HCT116 (cell line): Measurements from ENCODE around the gene TYMS. TPM values are rescaled to one million over a fixed set of nuclear protein-coding genes. Genes with fewer than 3 reads are reported as not detected.

Source experiments
- ATAC-seq: fragments of 200-7000 bp; cut with Tn5 transposase; 2 replicates; pipeline ENCODE4 v1.9.1; 2020; ENCODE audit warnings: mild to moderate bottlenecking, moderate library complexity
- BruUV-seq: library from RNA; stranded (reverse); fragments of 400-500 nt; replicated peaks from 2 replicates; lab custom pipeline; 2021; lab: Mats Ljungman, UMichigan
- CTCF ChIA-PET: fragments of 300-600 bp; sonication (Branson Sonifier 250); formaldehyde crosslinking; loops from one replicate; lab custom pipeline; 2021; ENCODE audit warnings: antibody characterized with exemption; lab: Charles Lee
- POLR2A ChIA-PET: fragments of 300-600, 350-600 bp; sonication (Branson Sonifier 250); formaldehyde crosslinking; loops from one replicate; lab custom pipeline; 2021; ENCODE audit warnings: antibody characterized with exemption; lab: Charles Lee
- RAD21 ChIA-PET, 2 experiments: fragments of 300-600 bp; sonication (Branson Sonifier 250); formaldehyde crosslinking; loops; one replicate each; lab custom pipeline; 2023; ENCODE audit warnings: low total read pairs in 2 of 2; ENCODE audit not compliant: uncharacterized antibody in 2 of 2, unreplicated experiment in 2 of 2, low non-redundant PET in 1 of 2; lab: Charles Lee
- DNase-seq: peaks from one replicate; pipeline ENCODE4 v3.0.0-alpha.2; 2010; ENCODE audit warnings: low read depth, low spot score
- H2AFZ ChIP-seq: fragments of 200-600 bp; shearing (Covaris generic), sonication (generic); 2 replicates; pipeline ENCODE4 v1.6.1; 2017; ENCODE audit warnings: low read depth, mixed run types, mixed read lengths, antibody characterized with exemption, low read length; ENCODE audit not compliant: poor library complexity, severe bottlenecking
- H3K27ac ChIP-seq: 2 replicates; pipeline ENCODE4 v1.5.1; 2012; ENCODE audit warnings: low read depth, low read length
- H3K27me3 ChIP-seq: fragments of 200-600 bp; sonication (generic); 2 replicates; pipeline ENCODE4 v1.6.1; 2016; ENCODE audit warnings: mixed run types, low read length, mixed read lengths; ENCODE audit not compliant: insufficient read depth
- H3K36me3 ChIP-seq, 2 experiments: fragments of 200-500 bp in 1 of 2; fragments of 200-600 bp in 1 of 2; sonication (Bioruptor generic) in 1 of 2; sonication (generic) in 1 of 2; 2 replicates each; pipeline versions ENCODE4 v1.5.1 to v1.6.1; 2014 to 2016; ENCODE audit warnings: low read length in 2 of 2, inconsistent platforms in 1 of 2, mixed read lengths in 1 of 2, mixed run types in 1 of 2; ENCODE audit not compliant: insufficient read depth in 2 of 2, control insufficient read depth in 1 of 2
- H3K4me1 ChIP-seq, 2 experiments: fragments of 200-600 bp in 1 of 2; sonication (generic) in 1 of 2; 2 replicates each; pipeline versions ENCODE4 v1.5.1 to v1.6.1; 2012 to 2017; ENCODE audit warnings: low read length in 2 of 2, inconsistent platforms in 1 of 2, mild to moderate bottlenecking in 1 of 2, mixed read lengths in 1 of 2, mixed run types in 1 of 2, moderate library complexity in 1 of 2; ENCODE audit not compliant: insufficient read depth in 2 of 2, control insufficient read depth in 1 of 2
- H3K4me2 ChIP-seq: fragments of 200-600 bp; sonication (generic); 2 replicates; pipeline ENCODE4 v1.6.1; 2017; ENCODE audit warnings: mixed run types, low read length, mixed read lengths
- H3K4me3 ChIP-seq, 2 experiments: fragments of 200-600 bp in 1 of 2; sonication (generic) in 1 of 2; replicated peaks in 1 of 2; 2 replicates each; pipeline ENCODE4 v1.5.1; 2011 to 2016; ENCODE audit warnings: low read length in 2 of 2, control low read depth in 1 of 2, low read depth in 1 of 2, mild to moderate bottlenecking in 1 of 2, mixed read lengths in 1 of 2, mixed run types in 1 of 2
- H3K79me2 ChIP-seq: fragments of 200-600 bp; sonication (generic); 2 replicates; pipeline ENCODE4 v1.6.1; 2017; ENCODE audit warnings: mild to moderate bottlenecking, mixed run types, low read length, moderate library complexity, mixed read lengths; ENCODE audit not compliant: insufficient read depth
- H3K9ac ChIP-seq: fragments of 200-600 bp; sonication (generic); 2 replicates; pipeline ENCODE4 v1.6.1; 2016; ENCODE audit warnings: low read length, mixed read lengths
- H3K9me2 ChIP-seq: fragments of 200-600 bp; sonication (generic), shearing (Covaris generic); 2 replicates; pipeline ENCODE4 v1.6.1; 2017; ENCODE audit warnings: mixed run types, mild to moderate bottlenecking, moderate library complexity; ENCODE audit not compliant: insufficient read depth
- H3K9me3 ChIP-seq, 2 experiments: fragments of 200-500 bp in 1 of 2; fragments of 200-600 bp in 1 of 2; sonication (Bioruptor generic) in 1 of 2; sonication (generic) in 1 of 2; 2 replicates each; pipeline ENCODE4 v1.6.1; 2014 to 2017; ENCODE audit warnings: low read length in 2 of 2, mixed read lengths in 2 of 2, inconsistent platforms in 1 of 2, low read depth in 1 of 2, mild to moderate bottlenecking in 1 of 2, mixed run types in 1 of 2, moderate library complexity in 1 of 2; ENCODE audit not compliant: control insufficient read depth in 1 of 2, insufficient read depth in 1 of 2
- H4K20me1 ChIP-seq: fragments of 200-600 bp; sonication (generic), shearing (Covaris generic); 2 replicates; pipeline ENCODE4 v1.6.1; 2017; ENCODE audit warnings: mixed run types, mild to moderate bottlenecking, moderate library complexity; ENCODE audit not compliant: insufficient read depth
- ATF3 ChIP-seq: IDR thresholded peaks from 2 replicates; pipeline ENCODE4 v1.6.1; 2012
- CBX3 ChIP-seq: IDR thresholded peaks from 2 replicates; pipeline ENCODE4 v1.6.1; 2012; ENCODE audit warnings: low read depth
- CTCF ChIP-seq, 3 experiments: fragments of 200-600 bp in 1 of 3; sonication (generic) in 1 of 3; IDR thresholded peaks in 2 of 3; conservative IDR thresholded peaks in 1 of 3; 2 replicates each; pipeline ENCODE4 v1.5.1; 2012 to 2017; ENCODE audit warnings: low read depth in 2 of 3, low read length in 2 of 3, antibody characterized with exemption in 1 of 3, borderline replicate concordance in 1 of 3, control low read depth in 1 of 3, mild to moderate bottlenecking in 1 of 3, mixed read lengths in 1 of 3, mixed run types in 1 of 3, moderate library complexity in 1 of 3; ENCODE audit not compliant: insufficient read depth in 1 of 3
- ELF1 ChIP-seq: IDR thresholded peaks from 2 replicates; pipeline ENCODE4 v1.6.1; 2012; ENCODE audit warnings: low read depth, borderline replicate concordance
- EZH2 ChIP-seq: fragments of 200-600 bp; sonication (generic); IDR thresholded peaks from 2 replicates; pipeline ENCODE4 v1.6.1; 2017; ENCODE audit warnings: antibody characterized with exemption, mixed run types
- MAX ChIP-seq: IDR thresholded peaks from 2 replicates; pipeline ENCODE4 v1.6.1; 2012
- POLR2AphosphoS5 ChIP-seq: IDR thresholded peaks from 2 replicates; pipeline ENCODE4 v1.6.1; 2011; ENCODE audit warnings: mild to moderate bottlenecking, low read depth, low read length, moderate library complexity
- RAD21 ChIP-seq: IDR thresholded peaks from 2 replicates; pipeline ENCODE4 v1.6.1; 2012; ENCODE audit warnings: low read depth, mild to moderate bottlenecking
- REST ChIP-seq: IDR thresholded peaks from 2 replicates; pipeline ENCODE4 v1.6.1; 2012; ENCODE audit warnings: low read depth
- SIN3A ChIP-seq: IDR thresholded peaks from 2 replicates; pipeline ENCODE4 v1.6.1; 2012; ENCODE audit warnings: low read depth
- SRF ChIP-seq: IDR thresholded peaks from 2 replicates; pipeline ENCODE4 v1.6.1; 2012; ENCODE audit warnings: low read depth
- YY1 ChIP-seq: IDR thresholded peaks from 2 replicates; pipeline ENCODE4 v1.6.1; 2011; ENCODE audit warnings: low read length, low read depth, moderate library complexity, mild to moderate bottlenecking; ENCODE audit not compliant: insufficient replicate concordance; ENCODE audit errors: extremely low read depth
- ZFX ChIP-seq: fragments of 450-650 bp; IDR thresholded peaks from 2 replicates; pipeline ENCODE4 v1.6.1; 2017
- intact Hi-C: fragments of 100-400 bp; cut with micrococcal nuclease; formaldehyde crosslinking; loops from 2 replicates; pipeline ENCODE4 v1.10.0; 2022
- total RNA-seq: library from RNA; stranded (reverse); gene quantifications from one replicate; pipeline ENCODE4 v1.2.1, GENCODE V29; 2021; ENCODE audit not compliant: unreplicated experiment

Gene TYMS
- total RNA-seq, 1 experiment from 2014 or later = 245 TPM

GRCh38 chr18:678482-679182 lies 21.2 kb downstream of the TYMS start:
- Histone ChIP-seq H3K9me2 (no peaks in the 10 kb centered on the region), H3K36me3 (peaks cover 25 to 33% of the 10 kb centered on the region in 2 experiments), H2AFZ (no peak overlapping the region), H3K79me2 (no peaks in the 10 kb centered on the region), H4K20me1 (no peaks in the 10 kb centered on the region), H3K27ac (no peak overlapping the region), H3K4me1 (no peaks in the 10 kb centered on the region), H3K9me3 (no peaks in the 10 kb centered on the region), H3K4me2 (no peak overlapping the region), H3K27me3 (no peaks in the 10 kb centered on the region), H3K4me3 (no peak overlapping the region), H3K9ac (no peak overlapping the region)
- DNase-seq (no peak), ATAC-seq (no peak)
- no TSS peak for BruUV-seq
- intact Hi-C loops = no loop called here
- POLR2A ChIA-PET = interaction anchor here (0.6 kb wide), 1 partner anchor 55 kb away, joined by 3 read pairs; no protein-coding TSS in a partner anchor
- RAD21 ChIA-PET = no interaction called here
- no peak for TF ChIP-seq SIN3A
- no peak for TF ChIP-seq YY1
- TF ChIP-seq ATF3 = no peak
- no peak for TF ChIP-seq RAD21
- no peak for TF ChIP-seq POLR2AphosphoS5
- no peak for TF ChIP-seq MAX
- TF ChIP-seq SRF = no peak
- CTCF ChIA-PET = interaction anchor here (0.9 kb wide), 1 partner anchor 152 kb away, joined by 4 read pairs; no protein-coding TSS in a partner anchor

- H3K9me2 ChIP-seq = no peaks in the 10 kb centered on the region
- no peaks in the 10 kb centered on the region for H3K27me3 ChIP-seq
- no peaks in the 10 kb centered on the region for H4K20me1 ChIP-seq
- H3K9ac ChIP-seq = no peak overlapping the region
- H3K36me3 ChIP-seq = peaks cover 19 to 26% of the 10 kb centered on the region in 2 experiments
- no peaks in the 10 kb centered on the region for H3K79me2 ChIP-seq
- H3K4me3 ChIP-seq = no peak overlapping the region
- no peak overlapping the region for H2AFZ ChIP-seq
- no TSS peak for BruUV-seq
- no peak overlapping the region for H3K4me2 ChIP-seq
- POLR2A ChIA-PET = interaction anchor here (0.6 kb wide), 1 partner anchor 56 kb away, joined by 3 read pairs; no protein-coding TSS in a partner anchor
- DNase-seq = no peak
- H3K9me3 ChIP-seq = no peaks in the 10 kb centered on the region
- intact Hi-C loops = no loop called here
- CTCF ChIA-PET = no interaction called here
- RAD21 ChIA-PET = no interaction called here
- ATAC-seq = no peak
- no peak overlapping the region for H3K27ac ChIP-seq
- no peaks in the 10 kb centered on the region for H3K4me1 ChIP-seq
- TF ChIP-seq REST (no peak), ZFX (no peak), ELF1 (no peak), SIN3A (no peak), CBX3 (no peak), CTCF (IDR thresholded peaks at IDR 0.05 in 2 of 3, conservative IDR thresholded peaks at IDR 0.05 in 1 of 3; ENCODE audit: borderline replicate concordance in 1 of 3, insufficient read depth in 1 of 3, low read depth in 2 of 3, low read length in 2 of 3) (no peak), EZH2 (no peak), MAX (no peak)
Observed at GRCh38 chr18:679516-679915, 22.1 kb downstream of the TYMS start.
